Vagina (tissue), 2 donors: Measurements from ENCODE around the gene C4BPA.

ENCODE experiments used
- CTCF ChIP-seq, 3 experiments: fragments of 450-650 bp in 2 of 3; fragments of 200-600 bp in 1 of 3; sonication (generic) in 1 of 3; IDR thresholded peaks; one replicate each; pipeline ENCODE4 v1.5.1; 2017 to 2019; ENCODE audit warnings: antibody characterized with exemption in 3 of 3, mild to moderate bottlenecking in 2 of 3, moderate library complexity in 2 of 3
- POLR2A ChIP-seq, 2 donors: fragments of 450-650 bp; IDR thresholded peaks; one replicate each; pipeline ENCODE4 v1.6.1; 2017; ENCODE audit warnings: antibody characterized with exemption in 2 of 2, mild to moderate bottlenecking in 2 of 2, moderate library complexity in 2 of 2
- POLR2AphosphoS5 ChIP-seq, 2 donors: sonication (generic); formaldehyde crosslinking; IDR thresholded peaks; one replicate each; pipeline ENCODE4 v1.9.0; 2017; ENCODE audit warnings: antibody characterized with exemption in 2 of 2, mild to moderate bottlenecking in 2 of 2, low read depth in 1 of 2; ENCODE audit not compliant: insufficient read depth in 1 of 2

DNA sequence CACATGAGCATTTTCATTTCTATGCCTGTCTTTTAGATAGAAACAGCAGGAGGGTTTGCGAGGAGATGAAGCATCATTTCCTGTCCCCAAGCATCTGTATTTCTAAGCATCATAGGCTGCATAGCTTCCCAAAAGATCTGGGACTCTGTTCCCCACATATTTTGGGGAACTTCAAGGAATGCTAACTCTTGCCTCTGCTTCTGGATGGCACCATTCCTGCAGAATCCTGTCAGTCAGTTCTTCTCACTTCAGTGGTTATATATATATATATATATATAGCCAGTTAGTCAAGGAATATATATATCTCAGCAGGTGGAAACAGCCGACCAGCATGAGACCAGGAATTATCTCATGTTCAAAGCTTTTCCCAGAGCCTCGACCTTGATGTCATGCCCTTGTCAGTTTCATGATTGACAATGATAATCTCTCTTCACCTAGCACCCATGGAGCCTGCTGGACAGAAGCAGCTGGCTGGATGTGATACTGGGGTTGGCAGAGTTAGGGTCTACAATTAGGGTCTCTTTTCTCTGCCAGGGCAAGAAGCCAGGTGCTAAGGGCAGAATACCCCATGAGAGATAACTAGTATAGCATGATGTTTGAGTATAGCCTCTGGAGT, 48.5 kb upstream of the C4BPA start:
- no peak for TF ChIP-seq POLR2A (IDR thresholded peaks at IDR 0.05)
- TF ChIP-seq POLR2AphosphoS5 (IDR thresholded peaks at IDR 0.05; ENCODE audit: insufficient read depth in 1 of 2, low read depth in 1 of 2), result no peak
- TF ChIP-seq CTCF (IDR thresholded peaks at IDR 0.05), result no peak
